Measurements from ENCODE around the gene MINPP1. TPM values are rescaled to one million over a fixed set of nuclear protein-coding genes. Genes with fewer than 3 reads are reported as not detected.

MINPP1 gene
- total RNA-seq, 1 donor from 2014 or later: 24.7 TPM

DNA sequence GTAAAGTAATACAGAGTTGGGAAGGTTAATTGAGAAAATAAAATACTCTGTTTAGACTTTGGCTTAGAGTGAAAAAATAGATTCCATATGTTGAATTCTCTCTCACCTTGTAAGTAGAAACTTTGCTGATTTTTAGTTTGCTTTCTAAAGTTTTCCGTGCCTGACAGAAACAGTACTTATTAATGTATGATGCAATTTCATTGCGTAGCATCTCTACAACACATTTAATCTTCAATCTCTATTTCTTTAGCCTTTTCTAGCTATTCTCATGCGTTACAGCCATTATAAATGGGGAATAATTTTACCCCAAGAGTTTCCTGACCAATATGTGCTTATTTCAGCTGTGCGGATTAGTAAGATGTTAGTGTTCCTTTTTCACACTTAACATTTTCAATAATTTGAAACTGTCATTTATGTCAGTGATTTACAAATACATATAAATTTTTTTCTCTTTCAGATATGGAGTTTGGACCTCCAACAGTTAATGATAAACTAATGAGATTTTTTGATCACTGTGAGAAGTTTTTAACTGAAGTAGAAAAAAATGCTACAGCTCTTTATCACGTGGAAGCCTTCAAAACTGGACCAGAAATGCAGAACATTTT, 3.3 kb downstream of the MINPP1 start:
- Mint-ChIP-seq H3K27me3 (ENCODE audit: low read depth, unreplicated experiment) (no peaks in the 10 kb centered on the region), H3K27ac (ENCODE audit: unreplicated experiment) (no peak overlapping the region), H3K36me3 (ENCODE audit: low read depth, unreplicated experiment) (peaks cover 3% of the 10 kb centered on the region), H3K4me1 (ENCODE audit: low read depth, unreplicated experiment) (peaks cover 5% of the 10 kb centered on the region), H3K9me3 (ENCODE audit: unreplicated experiment) (no peaks in the 10 kb centered on the region), H3K4me3 (ENCODE audit: unreplicated experiment) (no peak overlapping the region)
- Histone ChIP-seq H3K9me3 (ENCODE audit: insufficient read depth, low read depth, low read length) (no peaks in the 10 kb centered on the region), H3K4me3 (ENCODE audit: insufficient read depth, low read depth, low read length) (no peak overlapping the region), H4K20me1 (ENCODE audit: insufficient read depth, low read length) (peaks cover 15% of the 10 kb centered on the region), H3K36me3 (ENCODE audit: insufficient read depth, low read length) (peaks cover 2% of the 10 kb centered on the region), H3K27ac (ENCODE audit: low read depth, low read length) (no peak overlapping the region), H3K4me2 (ENCODE audit: low read length) (no peak overlapping the region), H3K79me2 (ENCODE audit: insufficient read depth, low read length) (peaks cover 34% of the 10 kb centered on the region), H3K9ac (ENCODE audit: low read length) (no peak overlapping the region), H2AFZ (ENCODE audit: low read depth, low read length) (no peak overlapping the region), H3K4me1 (ENCODE audit: insufficient read depth, low read length) (peaks cover 15% of the 10 kb centered on the region), H3K27me3 (ENCODE audit: insufficient read depth, low read length) (no peaks in the 10 kb centered on the region)
- FAIRE-seq: no peak
- DNase-seq (ENCODE audit: low read depth): no peak
- TF ChIP-seq, protein P1, sequence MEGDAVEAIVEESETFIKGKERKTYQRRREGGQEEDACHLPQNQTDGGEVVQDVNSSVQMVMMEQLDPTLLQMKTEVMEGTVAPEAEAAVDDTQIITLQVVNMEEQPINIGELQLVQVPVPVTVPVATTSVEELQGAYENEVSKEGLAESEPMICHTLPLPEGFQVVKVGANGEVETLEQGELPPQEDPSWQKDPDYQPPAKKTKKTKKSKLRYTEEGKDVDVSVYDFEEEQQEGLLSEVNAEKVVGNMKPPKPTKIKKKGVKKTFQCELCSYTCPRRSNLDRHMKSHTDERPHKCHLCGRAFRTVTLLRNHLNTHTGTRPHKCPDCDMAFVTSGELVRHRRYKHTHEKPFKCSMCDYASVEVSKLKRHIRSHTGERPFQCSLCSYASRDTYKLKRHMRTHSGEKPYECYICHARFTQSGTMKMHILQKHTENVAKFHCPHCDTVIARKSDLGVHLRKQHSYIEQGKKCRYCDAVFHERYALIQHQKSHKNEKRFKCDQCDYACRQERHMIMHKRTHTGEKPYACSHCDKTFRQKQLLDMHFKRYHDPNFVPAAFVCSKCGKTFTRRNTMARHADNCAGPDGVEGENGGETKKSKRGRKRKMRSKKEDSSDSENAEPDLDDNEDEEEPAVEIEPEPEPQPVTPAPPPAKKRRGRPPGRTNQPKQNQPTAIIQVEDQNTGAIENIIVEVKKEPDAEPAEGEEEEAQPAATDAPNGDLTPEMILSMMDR (IDR thresholded peaks at IDR 0.05; ENCODE audit: insufficient read depth, low read depth, low read length): no peak
- TF ChIP-seq EZH2 (IDR thresholded peaks at IDR 0.05; ENCODE audit: insufficient read depth, low read length): no peak

DNA sequence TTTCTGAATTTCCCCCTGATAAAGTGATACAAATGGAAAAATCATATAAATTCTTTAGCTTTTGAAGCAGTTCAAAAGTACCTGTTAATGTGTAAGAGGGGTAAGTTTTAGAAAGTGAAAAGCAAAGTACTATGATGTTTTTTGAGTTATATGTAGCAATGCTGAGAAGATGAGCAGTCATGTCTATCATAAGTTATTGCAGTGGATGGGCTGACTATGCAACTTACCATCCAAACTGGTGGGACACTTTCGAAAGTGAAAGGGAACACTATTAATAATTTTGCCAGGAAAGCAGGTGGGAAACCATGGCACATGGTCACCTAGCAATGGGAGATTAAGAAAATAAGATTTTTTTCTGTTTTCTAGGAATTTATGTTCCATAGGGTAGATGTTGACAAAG, 4.1 kb downstream of the MINPP1 start:
- H3K9ac ChIP-seq (ENCODE audit: low read length): no peak overlapping the region
- DNase-seq (ENCODE audit: low read depth) (no peak), FAIRE-seq (no peak)
- H3K27me3 ChIP-seq (ENCODE audit: insufficient read depth, low read length): no peaks in the 10 kb centered on the region
- no peaks in the 10 kb centered on the region for H3K9me3 Mint-ChIP-seq (ENCODE audit: unreplicated experiment)
- no peak overlapping the region for H3K4me3 Mint-ChIP-seq (ENCODE audit: unreplicated experiment)
- H4K20me1 ChIP-seq (ENCODE audit: insufficient read depth, low read length): peaks cover 15% of the 10 kb centered on the region
- no peak overlapping the region for H3K4me3 ChIP-seq (ENCODE audit: insufficient read depth, low read depth, low read length)
- H3K27ac ChIP-seq (ENCODE audit: low read depth, low read length): no peak overlapping the region
- H3K4me2 ChIP-seq (ENCODE audit: low read length): no peak overlapping the region
- peaks cover 34% of the 10 kb centered on the region for H3K79me2 ChIP-seq (ENCODE audit: insufficient read depth, low read length)
- TF ChIP-seq, protein P1 (IDR thresholded peaks at IDR 0.05; ENCODE audit: insufficient read depth, low read depth, low read length): no peak
- no peak for TF ChIP-seq EZH2 (IDR thresholded peaks at IDR 0.05; ENCODE audit: insufficient read depth, low read length)
- no peaks in the 10 kb centered on the region for H3K9me3 ChIP-seq (ENCODE audit: insufficient read depth, low read depth, low read length)
- peaks cover 5% of the 10 kb centered on the region for H3K4me1 Mint-ChIP-seq (ENCODE audit: low read depth, unreplicated experiment)
- H2AFZ ChIP-seq (ENCODE audit: low read depth, low read length): no peak overlapping the region
- peaks cover 15% of the 10 kb centered on the region for H3K4me1 ChIP-seq (ENCODE audit: insufficient read depth, low read length)
- peaks cover 3% of the 10 kb centered on the region for H3K36me3 Mint-ChIP-seq (ENCODE audit: low read depth, unreplicated experiment)
- peaks cover 5% of the 10 kb centered on the region for H3K36me3 ChIP-seq (ENCODE audit: insufficient read depth, low read length)
- no peaks in the 10 kb centered on the region for H3K27me3 Mint-ChIP-seq (ENCODE audit: low read depth, unreplicated experiment)
- H3K27ac Mint-ChIP-seq (ENCODE audit: unreplicated experiment): no peak overlapping the region

GRCh38 chr10:87510025-87510424, 5.3 kb downstream of the MINPP1 start:
- Histone ChIP-seq H3K27me3 (ENCODE audit: insufficient read depth, low read length) (no peaks in the 10 kb centered on the region), H2AFZ (ENCODE audit: low read depth, low read length) (no peak overlapping the region), H3K36me3 (ENCODE audit: insufficient read depth, low read length) (peaks cover 9% of the 10 kb centered on the region), H3K4me2 (ENCODE audit: low read length) (no peak overlapping the region), H3K9ac (ENCODE audit: low read length) (no peak overlapping the region), H3K4me3 (ENCODE audit: insufficient read depth, low read depth, low read length) (no peak overlapping the region), H3K27ac (ENCODE audit: low read depth, low read length) (no peak overlapping the region), H3K9me3 (ENCODE audit: insufficient read depth, low read depth, low read length) (no peaks in the 10 kb centered on the region), H3K79me2 (ENCODE audit: insufficient read depth, low read length) (peaks cover 34% of the 10 kb centered on the region), H3K4me1 (ENCODE audit: insufficient read depth, low read length) (peaks cover 10% of the 10 kb centered on the region), H4K20me1 (ENCODE audit: insufficient read depth, low read length) (peaks cover 15% of the 10 kb centered on the region)
- FAIRE-seq: no peak
- H3K36me3 Mint-ChIP-seq (ENCODE audit: low read depth, unreplicated experiment): peaks cover 5% of the 10 kb centered on the region
- H3K27ac Mint-ChIP-seq (ENCODE audit: unreplicated experiment): no peak overlapping the region
- TF ChIP-seq, protein P1 (IDR thresholded peaks at IDR 0.05; ENCODE audit: insufficient read depth, low read depth, low read length): no peak
- TF ChIP-seq EZH2 (IDR thresholded peaks at IDR 0.05; ENCODE audit: insufficient read depth, low read length): no peak
- H3K27me3 Mint-ChIP-seq (ENCODE audit: low read depth, unreplicated experiment): no peaks in the 10 kb centered on the region
- DNase-seq (ENCODE audit: low read depth): no peak
- no peak overlapping the region for H3K4me3 Mint-ChIP-seq (ENCODE audit: unreplicated experiment)
- H3K9me3 Mint-ChIP-seq (ENCODE audit: unreplicated experiment): no peaks in the 10 kb centered on the region
- H3K4me1 Mint-ChIP-seq (ENCODE audit: low read depth, unreplicated experiment): peaks cover 5% of the 10 kb centered on the region

All from astrocyte (in vitro differentiated cells and primary cell).